Measurements from ENCODE around the gene TMEFF2.

TMEFF2 gene

DNA sequence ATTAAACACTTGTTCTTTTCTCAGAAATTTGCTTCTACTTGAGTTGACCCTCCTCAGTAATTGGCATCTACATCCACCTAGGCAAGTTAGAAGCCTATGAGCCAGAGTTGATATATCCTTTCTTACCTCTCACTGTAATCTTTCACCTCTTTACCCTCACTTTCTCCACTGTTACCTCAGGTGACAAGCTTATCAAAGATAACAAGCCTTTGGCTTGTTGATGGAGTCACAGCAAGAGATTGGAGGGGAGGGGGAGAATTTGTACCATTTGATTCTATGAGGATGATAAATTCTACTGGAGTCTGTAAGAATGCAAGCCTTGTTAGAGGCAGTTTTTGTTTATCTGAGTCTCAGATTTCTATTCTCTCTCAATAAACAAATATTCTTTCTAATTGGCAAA is 176.9 kb downstream of the TMEFF2 start:
- DNase-seq = no peak

- DNase-seq = no peak
Observed at GRCh38 chr2:192016265-192016664, 178.5 kb downstream of the TMEFF2 start.

DNA sequence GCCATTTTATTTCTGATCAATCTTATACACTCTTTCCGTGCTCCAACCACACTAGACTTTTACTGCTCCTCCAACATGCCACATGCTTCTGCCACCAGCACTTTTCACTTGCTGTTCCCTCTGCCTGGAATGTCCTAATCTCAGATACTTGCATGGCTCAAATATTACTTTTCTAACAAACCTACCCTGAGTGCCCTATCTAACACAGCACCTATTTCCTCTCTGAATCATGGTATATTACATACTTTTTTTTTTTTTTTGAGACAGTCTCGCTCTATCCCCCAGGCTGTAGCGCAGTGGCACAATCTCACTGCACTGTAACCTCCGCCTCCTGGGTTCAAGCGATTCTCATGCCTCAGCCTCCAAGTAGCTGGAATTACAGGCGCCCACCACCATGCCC is 181.5 kb downstream of the TMEFF2 start:
- no peak for DNase-seq

DNA sequence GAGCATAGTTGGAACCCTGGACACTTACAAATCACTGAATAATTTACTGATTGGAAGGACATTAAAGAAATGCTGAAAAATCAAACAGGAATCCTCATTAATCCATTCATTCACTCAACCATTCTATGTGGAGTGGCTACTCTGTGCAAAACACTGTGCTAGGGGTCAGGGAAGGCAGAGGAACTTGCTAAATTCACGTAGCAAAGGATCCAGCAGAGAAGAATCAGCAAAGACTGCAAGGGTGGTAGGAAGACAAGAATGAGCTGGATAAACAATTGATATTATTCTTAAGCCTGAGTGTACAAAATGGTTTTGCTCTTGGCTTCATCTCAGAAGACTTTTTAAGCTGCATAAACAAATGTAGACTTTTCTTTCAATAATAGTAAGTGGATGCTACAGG is 183.5 kb downstream of the TMEFF2 start:
- no peak for DNase-seq

DNA sequence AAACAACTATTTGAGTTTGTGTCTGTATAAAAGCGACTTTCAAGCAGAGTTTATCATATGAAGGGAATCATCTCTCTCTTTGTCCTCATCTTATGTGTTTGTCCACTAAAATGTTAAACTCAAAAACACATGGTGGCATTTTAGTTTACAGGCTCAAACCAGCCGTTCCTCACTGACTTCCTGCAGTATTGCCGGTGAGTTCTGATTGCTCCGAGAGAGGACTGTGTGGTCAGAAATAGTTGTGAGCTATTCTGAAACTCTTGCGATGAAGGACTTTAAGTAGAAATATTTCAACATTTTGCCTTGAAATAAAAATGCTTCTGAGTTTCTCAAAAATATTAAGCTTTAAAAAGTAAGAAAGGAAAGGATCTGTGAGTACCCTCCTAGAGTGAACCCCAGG is 184.7 kb downstream of the TMEFF2 start:
- no peak for DNase-seq

GRCh38 chr2:192007581-192008228 is 187.0 kb downstream of the TMEFF2 start:
- no peak for DNase-seq

DNA sequence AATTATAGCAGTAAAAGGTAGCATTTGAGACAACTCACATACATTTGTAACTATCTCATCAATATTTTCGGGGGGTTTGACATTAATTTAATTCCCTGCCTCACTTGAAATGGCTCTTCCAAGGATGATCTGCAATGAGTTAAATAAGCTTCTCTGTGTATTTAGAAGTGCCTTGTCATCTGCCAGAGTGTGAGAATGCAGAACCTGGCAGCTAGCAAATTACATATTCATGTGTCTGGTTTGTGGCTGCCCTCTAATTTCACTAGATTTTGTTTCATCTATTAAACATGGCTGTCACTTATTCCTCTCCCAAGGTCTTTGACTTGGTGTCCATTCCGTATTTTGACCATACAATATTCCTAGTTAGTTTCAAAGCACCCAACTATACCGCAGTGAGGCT is 189.5 kb downstream of the TMEFF2 start:
- no peak for DNase-seq

GRCh38 chr2:192004188-192004963 is 190.4 kb downstream of the TMEFF2 start:
- DNase-seq = no peak

DNA sequence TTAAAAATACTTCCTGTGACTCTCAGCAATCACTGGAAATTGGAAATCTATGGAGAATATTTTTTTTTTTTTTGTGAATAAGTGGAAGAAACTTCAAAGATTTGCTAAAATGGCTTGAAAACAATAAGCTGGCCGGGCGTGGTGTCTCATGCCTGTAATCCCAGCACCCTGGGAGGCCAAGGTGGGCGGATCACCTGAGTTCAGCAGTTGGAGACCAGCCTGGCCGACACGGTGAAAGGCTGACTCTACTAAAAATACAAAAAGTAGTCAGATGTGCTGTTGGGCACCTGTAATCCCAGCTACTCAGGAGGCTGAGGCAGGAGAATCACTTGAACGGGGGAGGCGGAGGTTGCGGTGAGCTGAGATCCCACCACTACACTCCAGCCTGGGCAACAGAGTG is 192.3 kb downstream of the TMEFF2 start:
- DNase-seq = no peak

DNA sequence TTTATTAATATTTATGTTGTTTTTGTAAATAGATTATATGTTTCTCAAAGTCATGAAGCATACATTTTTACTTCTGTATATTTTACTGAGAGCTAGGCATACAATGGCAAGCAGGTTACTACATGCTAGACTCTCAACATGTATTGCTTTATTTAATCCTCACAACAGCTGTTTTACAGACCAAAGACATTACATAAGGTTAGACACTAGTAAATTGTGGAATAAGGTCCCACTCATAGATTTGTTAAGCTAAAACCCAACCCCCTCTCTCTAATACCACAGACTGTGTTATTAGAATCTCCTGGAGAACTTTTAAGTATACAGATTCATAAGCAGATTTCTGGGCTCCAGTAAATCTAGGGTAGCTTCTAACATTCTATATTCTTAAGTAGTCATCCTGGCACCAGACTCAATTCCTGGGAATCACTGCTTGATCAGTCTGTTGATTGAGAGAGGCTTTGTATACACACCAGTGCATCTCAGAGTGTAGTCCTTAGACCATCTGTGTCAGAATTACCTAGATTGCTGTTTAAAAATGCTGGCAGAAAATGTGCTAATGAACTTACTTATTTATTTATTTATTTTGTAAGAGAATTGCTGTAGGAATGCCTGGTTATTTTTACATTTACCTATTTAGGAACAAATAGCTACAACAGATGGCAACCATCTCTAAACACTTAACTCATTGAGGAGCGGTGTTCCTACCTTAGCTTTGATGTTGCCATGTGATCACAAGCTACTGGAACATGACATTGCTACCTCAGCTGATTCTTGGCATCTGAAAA is 194.3 kb downstream of the TMEFF2 start:
- no peak for DNase-seq

DNA sequence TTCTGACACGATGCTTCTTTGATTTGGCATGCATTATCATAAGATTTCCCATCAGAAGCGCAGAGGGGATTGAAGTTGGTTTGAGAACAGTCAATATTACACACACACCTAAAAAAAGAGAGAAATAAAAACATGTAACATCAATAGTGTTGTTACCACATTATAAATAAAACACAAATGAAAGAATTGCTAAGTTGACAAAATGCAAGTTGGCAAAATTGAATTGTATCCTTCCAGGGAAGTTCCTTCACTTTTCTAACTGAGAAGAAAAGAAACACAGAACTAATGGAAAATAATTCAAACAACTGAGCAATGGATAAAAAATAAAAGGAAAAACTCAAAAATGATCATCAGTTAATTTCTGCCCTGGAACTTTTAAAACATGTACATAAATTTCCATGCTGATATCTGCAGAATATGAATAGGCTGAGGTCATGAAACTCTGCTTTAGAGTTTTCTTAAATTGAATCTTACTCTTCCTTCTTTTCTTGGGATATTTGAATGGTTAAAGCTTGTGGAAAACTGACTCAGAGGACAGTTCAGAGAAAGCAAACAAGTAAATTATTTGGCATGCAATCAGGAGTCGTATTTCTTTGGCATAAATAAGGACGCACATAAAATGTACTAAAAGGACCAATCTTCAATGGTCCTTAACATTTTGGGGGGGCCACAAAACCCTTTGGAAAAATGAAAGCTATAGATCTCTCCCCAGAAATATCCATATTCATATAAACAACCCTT is 195.5 kb downstream of the TMEFF2 start:
- DNase-seq = no peak

DNA sequence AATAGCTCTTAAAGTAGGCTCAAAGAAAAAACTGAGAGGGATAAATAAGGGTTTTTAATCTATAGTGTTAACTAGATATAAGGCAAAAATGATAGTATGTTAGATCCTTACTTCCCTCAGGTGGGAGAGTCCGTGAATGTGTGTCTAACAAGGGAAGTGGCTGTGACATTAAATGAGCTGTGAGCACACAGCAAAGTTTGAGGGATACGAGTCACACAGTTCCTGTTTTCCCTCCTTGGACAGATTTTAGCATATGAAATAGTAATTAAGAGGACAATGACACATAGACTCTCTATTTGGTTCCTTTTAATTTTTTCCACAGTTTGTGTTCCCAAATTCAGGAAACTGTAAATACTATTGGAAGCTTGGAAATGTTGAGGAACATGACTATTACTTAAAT is 199.4 kb downstream of the TMEFF2 start:
- no peak for DNase-seq

DNA sequence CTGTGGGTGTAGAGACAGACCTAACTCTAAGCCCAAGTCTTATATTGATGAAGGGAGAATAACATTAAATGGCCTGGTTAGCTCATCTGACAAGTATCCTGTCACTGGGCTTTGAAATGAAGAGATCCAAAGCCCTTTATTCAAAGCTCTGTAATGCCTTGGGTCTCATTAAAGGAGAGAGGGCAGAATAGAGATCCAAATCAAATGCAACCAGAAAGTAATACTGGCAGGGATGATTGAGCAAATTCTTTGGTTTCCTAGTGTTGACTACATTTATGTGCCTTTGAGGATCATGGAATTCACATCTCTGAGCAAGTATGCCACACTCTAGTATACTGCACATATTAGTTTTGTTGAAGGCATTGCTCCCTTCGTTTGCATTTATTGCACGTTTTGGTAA is 200.0 kb downstream of the TMEFF2 start:
- no peak for DNase-seq

DNA sequence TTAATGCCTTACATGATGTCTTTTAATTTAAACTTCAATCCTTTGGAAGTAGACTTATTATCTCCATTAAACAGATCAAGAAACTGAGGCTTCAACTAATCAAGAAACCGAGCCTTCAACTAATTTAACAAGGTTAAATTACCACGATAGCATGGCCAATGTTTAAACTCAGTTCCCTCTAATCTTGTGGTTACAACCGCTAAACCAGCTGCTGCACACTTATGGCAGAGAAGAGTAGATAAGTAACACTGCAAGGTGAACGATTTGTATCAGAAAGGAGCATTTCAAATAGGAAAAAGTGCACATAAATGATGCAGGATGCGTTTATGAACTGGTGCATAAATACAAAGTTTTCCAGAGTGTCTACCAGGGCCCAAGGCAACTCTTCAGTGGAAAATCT is 203.3 kb downstream of the TMEFF2 start:
- no peak for DNase-seq

DNA sequence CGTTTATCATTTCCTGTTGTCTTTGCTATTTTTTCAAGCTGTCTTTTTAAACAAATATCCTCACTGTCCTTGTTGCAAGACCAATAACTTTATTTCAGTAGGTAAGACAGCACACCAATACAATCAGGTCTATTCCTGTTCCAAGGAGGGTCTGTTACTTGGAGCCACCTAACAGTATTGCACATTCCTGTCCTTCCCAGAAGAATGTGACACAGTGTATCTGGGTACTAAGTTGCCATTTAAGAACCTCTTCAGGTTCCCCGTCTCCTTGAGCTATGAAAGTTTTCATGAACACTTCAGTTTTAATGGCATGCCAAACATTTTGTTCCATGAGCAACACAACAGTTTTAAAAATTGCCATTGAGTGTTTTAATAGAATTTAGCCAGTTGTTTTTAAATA is 209.0 kb downstream of the TMEFF2 start:
- DNase-seq = no peak

- no peak for DNase-seq
Observed at GRCh38 chr2:191983591-191983990, 211.1 kb downstream of the TMEFF2 start.

DNA sequence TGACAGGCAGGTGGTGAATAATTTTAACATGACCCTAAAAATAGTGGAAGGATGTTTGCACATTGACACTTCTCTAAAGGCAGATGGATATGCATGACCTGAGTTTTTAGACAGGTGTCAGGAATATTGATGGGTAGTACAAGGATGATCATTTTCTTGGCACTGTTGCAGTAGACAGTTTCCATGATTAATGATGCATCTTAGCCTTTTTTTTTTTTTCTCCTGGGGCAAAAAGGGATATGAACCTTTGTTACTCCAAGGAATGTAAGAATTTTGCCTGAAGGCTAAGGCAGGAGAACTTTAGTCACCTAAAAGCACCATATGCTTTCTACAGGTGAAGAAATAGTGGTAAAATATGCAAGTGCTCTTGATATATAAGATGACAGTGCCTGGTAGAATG is 211.5 kb downstream of the TMEFF2 start:
- DNase-seq = no peak

GRCh38 chr2:191981706-191982105 is 213.0 kb downstream of the TMEFF2 start:
- no peak for DNase-seq

DNA sequence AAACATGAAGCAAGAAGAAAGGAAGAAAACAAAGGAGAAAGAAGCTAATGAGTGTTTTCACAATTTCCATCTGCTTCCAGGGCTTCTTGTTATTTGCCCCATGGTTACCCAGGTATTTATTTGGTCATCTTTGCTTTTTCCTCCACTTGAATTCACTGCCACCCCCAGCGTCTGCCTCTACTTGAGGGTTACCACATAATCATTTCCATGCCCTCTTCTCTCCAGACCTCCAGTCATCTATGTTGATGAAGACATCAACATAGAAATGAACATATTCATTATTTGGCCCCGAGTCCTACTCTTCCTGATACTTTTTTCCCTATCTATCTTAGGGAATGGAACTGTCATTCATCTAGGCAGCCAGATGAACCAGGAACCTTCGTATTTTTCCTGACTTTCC is 214.2 kb downstream of the TMEFF2 start:
- no peak for DNase-seq

- DNase-seq = no peak
Observed at GRCh38 chr2:191979221-191979730, 215.5 kb downstream of the TMEFF2 start.

DNA sequence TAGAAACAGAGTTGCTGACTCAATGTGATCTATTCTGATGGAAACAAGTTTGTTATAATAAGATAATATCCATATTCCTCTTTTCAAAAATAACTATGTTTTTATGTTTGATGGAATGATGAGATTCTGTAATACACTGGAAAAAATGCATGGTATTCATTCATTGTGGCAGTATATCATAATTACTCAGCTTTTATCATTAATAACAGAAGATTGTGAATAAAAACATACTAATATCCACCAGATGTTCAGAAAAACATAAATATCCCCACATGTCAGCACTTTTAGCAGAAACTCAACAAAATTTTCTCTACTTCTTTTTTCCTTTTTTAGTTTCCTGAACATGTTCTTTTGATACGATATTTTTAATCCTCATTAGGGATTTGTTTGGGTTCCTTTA is 217.0 kb downstream of the TMEFF2 start:
- DNase-seq = no peak

DNA sequence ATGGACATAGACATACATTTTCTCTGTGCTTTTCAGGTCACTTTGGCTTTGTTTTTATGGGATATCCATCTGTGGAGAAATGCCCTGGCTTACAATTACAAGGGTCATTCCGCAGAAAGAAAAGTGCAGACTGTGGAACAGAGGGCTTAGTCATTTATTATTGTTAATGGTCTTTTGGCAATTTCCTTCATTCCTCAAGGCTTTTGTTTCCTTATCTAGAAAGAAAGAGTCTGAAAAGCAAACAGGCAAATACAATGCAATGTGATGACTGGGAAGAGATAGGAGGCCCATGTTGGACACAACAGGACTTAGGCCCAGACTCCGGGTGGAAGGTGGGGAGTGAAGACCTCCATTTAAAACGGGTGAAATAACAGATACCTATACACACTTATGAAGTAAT is 218.3 kb downstream of the TMEFF2 start:
- DNase-seq = no peak

All from amygdala (tissue), 56 donors.